Measurements from ENCODE around the gene ACAP2.

The ACAP2 gene

DNA sequence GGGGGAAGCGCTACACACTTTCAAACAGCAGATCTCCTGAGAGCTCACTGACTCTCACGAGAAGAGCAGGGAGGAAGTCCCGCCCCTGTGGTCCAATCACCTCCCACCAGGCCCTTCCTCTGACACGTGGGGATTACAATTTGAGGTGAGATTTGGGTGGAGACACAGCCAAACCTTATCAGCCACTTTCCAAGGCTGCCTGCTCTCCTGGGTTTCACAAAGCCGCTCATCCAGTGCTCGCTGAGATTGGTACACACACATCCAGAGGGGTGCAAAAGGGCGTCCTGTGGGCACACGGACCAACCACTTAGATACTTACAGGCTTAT, 195.0 kb downstream of the ACAP2 start:
- H3K4me3 ChIP-seq (ENCODE audit: control insufficient read depth, low read depth, low read length), result no peak overlapping the region
- no peak for DNase-seq (ENCODE audit: low read depth)
- TF ChIP-seq, protein P1, sequence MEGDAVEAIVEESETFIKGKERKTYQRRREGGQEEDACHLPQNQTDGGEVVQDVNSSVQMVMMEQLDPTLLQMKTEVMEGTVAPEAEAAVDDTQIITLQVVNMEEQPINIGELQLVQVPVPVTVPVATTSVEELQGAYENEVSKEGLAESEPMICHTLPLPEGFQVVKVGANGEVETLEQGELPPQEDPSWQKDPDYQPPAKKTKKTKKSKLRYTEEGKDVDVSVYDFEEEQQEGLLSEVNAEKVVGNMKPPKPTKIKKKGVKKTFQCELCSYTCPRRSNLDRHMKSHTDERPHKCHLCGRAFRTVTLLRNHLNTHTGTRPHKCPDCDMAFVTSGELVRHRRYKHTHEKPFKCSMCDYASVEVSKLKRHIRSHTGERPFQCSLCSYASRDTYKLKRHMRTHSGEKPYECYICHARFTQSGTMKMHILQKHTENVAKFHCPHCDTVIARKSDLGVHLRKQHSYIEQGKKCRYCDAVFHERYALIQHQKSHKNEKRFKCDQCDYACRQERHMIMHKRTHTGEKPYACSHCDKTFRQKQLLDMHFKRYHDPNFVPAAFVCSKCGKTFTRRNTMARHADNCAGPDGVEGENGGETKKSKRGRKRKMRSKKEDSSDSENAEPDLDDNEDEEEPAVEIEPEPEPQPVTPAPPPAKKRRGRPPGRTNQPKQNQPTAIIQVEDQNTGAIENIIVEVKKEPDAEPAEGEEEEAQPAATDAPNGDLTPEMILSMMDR (conservative IDR thresholded peaks at IDR 0.05; ENCODE audit: control insufficient read depth, insufficient read depth, low read depth, low read length), result no peak

DNA sequence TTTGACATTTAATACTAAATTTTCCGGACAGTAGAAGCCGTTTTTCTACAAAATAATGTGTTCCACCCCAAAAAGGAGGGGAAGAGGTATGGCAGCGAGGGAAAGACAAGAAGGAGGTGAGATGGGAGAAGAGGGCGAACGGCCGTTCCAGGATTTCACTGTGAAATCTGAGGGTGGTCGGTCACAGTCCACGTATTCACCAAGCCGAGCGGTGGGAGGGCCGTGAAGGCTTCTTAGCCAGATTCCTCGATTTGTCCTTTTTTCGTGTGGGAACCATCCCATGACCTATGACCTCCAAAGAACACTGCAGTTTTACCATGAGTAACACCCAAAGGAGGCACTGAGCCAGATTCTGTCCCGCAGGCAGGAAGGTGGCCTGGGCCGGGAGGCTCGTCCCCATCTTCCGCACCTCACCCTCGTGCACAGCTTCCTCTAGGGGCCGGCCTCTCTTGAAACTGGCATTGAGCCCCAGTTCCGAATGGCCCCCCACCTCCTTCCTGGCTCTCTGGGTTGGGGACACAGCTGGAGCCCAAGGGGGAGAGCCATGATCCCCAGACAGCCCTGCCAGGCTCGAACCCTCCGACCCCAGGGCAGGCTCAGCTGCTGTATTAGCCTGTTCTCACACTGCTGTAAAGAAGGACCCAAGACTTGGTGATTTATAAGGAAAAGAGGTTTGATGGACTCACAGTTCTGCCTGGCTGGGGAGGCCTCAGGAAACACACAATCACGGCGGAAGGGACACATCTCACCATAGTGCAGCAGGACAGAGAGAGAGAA, 195.5 kb downstream of the ACAP2 start:
- no peak for DNase-seq (ENCODE audit: low read depth)
- no peak overlapping the region for H3K4me3 ChIP-seq (ENCODE audit: control insufficient read depth, low read depth, low read length)

DNA sequence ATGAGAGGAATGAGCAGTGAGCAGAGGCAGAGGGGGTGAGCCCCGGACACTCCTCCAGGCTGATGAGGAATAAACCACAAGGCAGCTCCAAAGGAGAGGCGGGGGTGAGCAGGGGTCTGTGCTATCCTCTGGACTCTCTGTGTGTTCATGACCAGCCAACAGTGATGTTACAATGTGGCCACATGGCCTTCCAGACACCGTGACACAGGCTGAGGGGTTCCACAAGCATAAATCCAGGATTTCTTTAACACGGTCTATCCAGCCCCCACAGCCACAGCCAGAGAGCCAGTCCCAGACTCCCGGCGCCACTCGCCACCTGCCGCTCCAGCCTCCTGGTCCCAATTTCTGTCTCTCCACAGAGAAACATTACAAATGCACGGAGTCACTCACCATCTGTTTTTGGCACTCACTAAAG, 196.2 kb downstream of the ACAP2 start:
- no peak overlapping the region for H3K4me3 ChIP-seq (ENCODE audit: control insufficient read depth, low read depth, low read length)
- no peak for DNase-seq (ENCODE audit: low read depth)
- TF ChIP-seq, protein P1 (conservative IDR thresholded peaks at IDR 0.05; ENCODE audit: control insufficient read depth, insufficient read depth, low read depth, low read length), result no peak

More for the DNA sequence above, 195.5 kb downstream of the ACAP2 start:
- TF ChIP-seq, protein P1 (conservative IDR thresholded peaks at IDR 0.05; ENCODE audit: control insufficient read depth, insufficient read depth, low read depth, low read length), result no peak

DNA sequence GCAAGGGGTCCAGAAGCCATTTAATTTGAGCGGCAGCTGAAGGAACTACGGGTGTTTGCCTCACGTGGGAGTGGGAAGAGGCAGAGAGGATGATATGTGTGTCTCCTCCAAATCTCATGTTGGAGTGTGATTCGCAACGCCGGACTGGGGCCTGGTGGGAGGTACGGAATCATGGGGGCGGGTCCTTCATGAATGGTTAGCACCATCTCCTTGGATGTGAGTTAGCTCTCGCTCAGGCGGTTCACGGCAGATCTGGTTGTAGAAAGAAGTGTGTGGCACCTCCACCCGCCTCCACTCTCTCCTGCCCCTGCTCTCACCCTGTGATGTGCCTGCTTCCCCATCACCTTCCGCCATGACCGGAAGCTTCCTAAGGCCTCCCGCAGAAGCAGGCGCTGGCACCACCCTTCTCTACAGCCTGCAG, 197.3 kb downstream of the ACAP2 start:
- TF ChIP-seq, protein P1 (conservative IDR thresholded peaks at IDR 0.05; ENCODE audit: control insufficient read depth, insufficient read depth, low read depth, low read length), result no peak
- no peak overlapping the region for H3K4me3 ChIP-seq (ENCODE audit: control insufficient read depth, low read depth, low read length)
- DNase-seq (ENCODE audit: low read depth), result no peak

DNA sequence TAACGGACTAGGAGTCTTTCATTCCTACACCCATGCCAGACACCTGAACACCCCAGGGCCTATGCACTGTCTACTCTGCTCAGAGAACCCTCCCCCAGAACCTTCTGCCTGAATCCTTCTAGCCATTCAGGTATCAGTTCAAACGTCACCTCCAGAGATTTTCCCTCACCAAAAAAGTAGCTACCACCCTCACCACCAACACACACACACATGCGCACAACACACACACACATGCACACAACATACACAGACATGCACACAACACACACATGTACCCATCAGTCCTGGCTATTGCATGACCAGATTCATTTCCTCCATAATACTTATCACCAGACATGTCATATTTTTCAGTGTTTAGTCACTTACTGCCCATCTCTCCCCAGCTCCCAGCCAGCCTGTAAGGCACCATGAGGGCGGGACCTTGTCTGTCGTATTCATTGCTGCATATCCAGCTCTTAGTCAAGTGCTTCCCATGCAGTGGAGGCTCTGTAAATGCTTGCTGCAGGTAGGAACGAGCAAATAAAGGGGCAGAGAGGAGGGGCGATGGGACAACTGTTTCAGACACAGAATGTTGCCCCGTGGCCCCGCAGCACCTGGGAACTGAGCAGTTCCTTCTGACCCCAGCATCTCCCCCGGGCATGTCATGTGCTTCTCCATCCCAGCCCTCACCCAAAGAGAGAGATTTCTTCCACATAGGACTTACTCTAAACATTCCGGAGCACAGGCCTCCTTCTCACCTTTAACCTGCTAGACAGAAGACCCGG, 201.0 kb downstream of the ACAP2 start:
- TF ChIP-seq, protein P1 (conservative IDR thresholded peaks at IDR 0.05; ENCODE audit: control insufficient read depth, insufficient read depth, low read depth, low read length), result no peak
- no peak for DNase-seq (ENCODE audit: low read depth)

DNA sequence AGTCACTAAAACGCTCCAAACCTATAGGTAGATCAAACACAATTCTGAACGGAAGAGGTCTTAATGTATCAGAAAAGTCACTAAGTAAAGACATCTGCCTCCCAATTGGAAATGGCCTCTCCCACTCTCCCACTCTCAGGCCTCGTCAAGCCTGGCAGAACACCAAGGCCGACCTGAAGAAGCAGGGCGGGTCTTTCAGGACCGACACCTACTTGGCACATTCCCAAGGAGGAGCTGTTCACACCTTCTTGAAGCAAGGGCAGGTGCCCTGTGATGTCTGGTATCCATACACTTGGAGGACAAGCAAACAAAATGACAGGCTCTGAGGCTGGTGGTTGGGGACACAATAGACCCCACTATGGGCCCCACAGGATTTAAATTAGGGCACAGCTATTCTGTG, 201.9 kb downstream of the ACAP2 start:
- H3K4me3 ChIP-seq (ENCODE audit: control insufficient read depth, low read depth, low read length), result no peak overlapping the region
- no peak for DNase-seq (ENCODE audit: low read depth)
- TF ChIP-seq, protein P1 (conservative IDR thresholded peaks at IDR 0.05; ENCODE audit: control insufficient read depth, insufficient read depth, low read depth, low read length), result no peak

More for the DNA sequence above, 201.0 kb downstream of the ACAP2 start:
- no peak overlapping the region for H3K4me3 ChIP-seq (ENCODE audit: control insufficient read depth, low read depth, low read length)

Measured in fibroblast of mammary gland (primary cell).